Measurements from ENCODE around the gene MAD1L1.
"Not testable (repeated sequence)": the region's sequence is repeated elsewhere in the genome, so short reads cannot be mapped to it uniquely, and the experiment has no call there.

MAD1L1 gene

DNA sequence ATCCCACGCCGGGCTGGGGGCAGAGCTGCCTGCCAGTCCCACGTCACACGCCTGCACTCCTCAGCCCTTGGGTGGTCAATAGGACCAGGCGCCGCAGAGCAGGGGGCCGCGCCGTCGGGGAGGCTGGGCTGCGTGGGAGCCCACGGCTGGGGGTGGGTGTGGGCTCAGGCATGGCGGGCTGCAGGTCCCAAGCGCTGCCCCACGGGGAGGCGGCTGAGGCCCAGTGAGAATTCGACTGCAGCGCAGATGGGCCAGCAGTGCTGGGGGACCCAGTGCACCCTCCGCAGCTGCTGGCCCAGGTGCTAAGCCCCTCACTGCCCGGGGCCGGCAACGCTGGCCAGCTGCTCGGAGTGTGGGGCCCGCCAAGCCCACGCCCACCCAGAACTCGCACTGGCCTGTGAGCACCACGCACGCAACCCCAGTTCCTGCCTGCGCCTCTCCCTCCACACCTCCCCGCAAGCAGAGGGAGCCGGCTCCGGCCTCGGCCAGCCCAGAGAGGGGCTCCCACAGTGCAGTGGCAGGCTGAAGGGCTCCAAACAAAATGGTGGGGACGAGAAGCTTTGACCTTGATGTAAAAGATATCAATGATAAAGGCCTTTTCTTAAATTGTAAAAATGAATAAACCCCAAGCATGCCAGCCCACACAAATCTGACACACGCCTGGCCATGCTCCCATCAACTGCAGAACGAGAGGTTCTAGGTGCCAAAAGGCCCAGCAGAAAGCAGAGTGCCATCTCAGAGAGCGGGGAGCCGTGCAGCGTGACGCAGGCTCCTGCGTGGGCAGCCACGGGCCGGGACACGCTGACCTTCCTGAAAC is 255.5 kb downstream of the MAD1L1 start:
- no peak for DNase-seq

DNA sequence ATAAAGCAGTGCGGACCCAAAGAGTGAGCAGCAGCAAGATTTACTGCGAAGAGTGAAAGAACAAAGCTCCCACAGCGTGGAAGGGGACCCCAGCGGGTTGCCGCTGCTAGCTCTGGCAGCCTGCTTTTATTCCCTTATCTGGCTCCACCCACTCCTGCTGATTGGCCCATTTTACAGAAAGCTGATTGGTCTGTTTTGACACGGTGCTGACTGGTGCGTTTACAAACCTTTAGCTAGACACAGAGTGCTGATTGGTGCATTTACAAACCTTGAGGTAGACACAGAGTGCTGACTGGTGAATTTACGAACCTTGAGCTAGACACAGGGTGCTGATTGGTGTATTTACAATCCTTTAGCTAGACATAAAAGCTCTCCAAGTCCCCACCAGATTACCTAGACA is 256.2 kb downstream of the MAD1L1 start:
- DNase-seq = not testable (repeated sequence)

DNA sequence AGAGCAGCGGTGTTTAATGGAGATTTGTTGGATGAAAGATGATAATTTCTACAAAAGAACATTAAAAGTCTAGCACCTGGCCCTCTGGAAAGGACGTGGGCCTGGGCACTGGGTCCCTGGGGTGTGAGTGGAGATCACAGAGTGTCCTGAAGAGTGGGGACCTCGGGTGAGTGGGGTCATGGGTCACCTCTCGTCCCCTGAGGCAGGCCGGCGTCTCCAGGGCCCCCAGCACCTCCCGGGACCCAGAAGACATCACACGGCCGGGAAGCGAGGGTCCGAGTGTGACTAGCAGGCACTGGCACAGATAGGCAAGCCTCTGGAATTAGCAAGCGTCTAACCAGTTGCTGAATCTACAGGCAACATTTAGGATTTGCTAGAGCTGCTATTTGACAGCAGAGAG is 257.2 kb downstream of the MAD1L1 start:
- DNase-seq = no peak

DNA sequence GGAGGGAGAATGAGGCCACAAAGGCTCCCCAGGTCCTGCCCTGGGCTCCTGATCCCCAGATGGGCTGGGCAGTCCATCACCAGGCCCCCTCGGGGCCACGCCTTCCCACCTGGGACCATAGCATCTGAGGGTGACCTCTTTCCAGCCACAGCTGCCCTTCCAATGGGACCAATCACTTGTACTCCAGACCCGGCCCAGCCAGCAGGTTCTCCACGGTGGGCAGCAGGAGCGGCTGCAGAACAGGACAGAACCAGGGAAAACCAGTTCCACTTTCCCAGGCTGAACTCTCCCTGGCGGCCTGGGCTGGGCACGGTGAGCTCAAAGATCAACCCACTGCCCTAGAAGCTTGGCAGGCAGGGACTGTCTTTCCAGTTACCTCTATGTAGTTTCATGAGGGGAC is 257.6 kb downstream of the MAD1L1 start:
- no peak for DNase-seq

DNA sequence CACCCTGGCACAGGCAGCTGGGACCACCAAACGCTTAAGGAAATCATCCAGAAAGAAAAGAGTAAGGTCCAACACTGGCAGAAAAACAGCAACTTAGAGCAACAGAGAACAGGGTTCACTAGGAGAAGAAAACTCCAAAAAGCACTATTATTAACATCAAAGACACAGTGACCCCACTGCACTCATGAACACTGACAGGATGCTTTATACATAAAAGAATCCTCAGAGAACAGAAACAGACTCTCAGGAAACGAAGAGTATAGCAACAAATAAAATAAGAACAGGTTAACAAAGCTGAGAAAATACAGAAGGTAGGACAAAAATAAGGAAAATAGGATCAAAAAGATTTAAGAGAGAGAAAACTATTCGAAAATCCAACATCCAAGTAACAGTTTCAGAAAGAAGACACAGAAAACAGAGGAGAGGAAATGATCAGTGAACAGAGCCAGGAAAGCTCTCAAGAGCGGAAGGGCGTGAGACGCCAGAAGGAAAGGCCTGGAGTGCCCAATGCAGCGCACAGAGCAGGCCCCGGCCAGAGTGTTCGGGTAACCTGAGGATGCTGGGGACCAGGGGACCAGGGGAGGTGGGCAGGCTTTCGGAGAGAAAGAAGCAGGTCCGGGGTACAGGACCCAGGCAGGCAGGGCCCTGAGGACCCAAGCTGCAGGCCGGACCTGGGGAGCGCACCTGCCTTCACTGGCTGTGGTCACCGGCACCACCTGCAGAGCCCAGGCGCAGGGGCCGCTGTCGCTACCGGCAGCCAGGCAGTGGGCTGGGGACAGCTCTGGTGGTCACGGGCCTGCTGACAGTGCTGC is 258.2 kb downstream of the MAD1L1 start:
- DNase-seq = no peak

DNA sequence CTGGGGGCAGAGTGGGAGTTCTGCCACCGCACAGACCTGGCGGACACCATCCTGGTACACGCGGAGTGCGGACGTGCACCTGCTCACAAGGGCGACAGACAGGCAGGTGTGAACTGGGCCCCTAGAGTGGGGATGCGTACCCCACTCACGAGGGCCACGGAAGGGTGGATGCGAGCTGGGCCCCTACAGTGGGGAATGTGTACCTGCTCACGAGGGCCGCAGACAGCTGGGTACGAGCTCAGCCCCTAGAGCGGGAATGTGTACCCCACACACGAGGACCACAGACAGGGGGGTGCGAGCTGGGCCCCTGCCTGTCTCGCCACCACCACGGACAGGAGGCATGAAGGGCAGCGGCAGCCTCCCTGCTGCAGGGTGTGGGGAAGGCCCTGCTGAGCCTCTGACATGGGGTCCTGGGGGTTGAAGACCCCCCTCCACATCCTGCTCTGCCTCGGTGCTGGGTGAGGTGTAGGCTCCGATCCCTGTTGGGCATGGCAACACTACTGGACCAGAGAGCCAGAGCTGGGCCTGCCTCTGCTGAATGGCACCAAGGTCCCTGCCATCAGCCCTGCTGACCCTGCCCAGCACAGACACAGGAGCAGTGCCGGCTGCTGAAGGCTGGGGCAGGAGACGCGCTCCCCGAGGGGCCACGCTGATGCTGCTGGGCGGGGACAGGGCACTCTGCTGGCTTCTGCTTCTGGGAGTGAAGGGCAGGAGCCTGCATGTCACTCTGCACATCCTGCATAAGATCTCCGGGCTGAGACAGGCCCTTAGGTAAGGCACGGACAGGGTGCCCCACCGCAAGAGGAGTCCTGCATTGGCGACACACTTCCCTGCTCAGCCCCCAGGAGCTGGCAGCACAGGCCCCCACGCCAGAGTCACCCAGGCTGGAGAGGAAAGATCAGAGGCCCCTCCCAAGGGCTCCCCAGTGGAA is 259.2 kb downstream of the MAD1L1 start:
- no peak for DNase-seq

DNA sequence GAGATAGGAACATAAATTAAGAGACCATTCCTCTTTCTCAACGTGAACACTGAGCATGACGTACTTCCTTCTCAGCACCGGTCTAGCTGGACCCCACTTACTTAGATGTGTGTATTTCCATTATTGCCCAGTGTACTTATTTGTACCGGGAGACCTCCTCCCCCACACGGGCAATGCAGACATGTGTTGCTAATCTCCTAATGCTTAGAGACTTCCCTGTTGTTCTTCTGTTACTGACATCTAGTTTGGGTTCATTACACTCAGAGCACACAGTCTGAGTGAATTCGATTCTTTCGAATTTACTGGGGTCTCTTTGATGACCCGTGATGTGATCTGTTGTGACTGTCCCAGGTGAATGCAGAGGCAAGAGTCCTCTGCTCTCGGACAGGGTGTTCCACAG is 260.0 kb downstream of the MAD1L1 start:
- DNase-seq = no peak

DNA sequence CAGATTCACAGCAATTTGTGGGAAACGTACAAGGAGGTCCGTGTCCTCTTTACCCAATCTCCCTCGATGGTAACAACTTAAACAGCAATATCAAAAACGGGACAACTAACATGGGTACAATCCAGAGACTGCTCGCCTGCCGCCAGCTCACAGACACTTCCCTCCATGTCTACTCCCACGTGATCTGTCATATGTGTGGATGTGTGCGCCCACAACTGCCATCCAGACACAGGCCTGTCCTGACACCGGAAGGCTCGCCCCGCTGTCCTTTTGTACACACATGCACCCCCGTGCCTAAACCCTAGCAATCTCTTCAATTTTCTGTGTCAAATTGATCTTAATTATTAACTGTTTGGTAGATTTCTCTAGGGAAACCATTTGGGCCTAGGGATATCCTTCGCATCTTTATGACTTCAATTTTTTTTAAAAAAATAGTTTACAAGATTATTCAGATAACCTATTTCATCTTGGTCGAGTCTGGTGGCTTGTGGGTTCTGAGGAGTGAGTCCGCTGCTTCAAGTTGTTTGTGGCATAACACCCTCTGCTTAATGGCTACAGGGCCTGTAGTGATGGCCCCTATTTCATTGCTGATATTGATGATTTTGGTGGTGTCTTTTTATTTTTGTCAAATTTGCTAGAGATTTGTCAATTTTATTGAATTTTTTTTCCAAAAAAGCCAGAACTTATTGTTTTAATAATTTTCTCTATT is 260.6 kb downstream of the MAD1L1 start:
- DNase-seq = no peak

DNA sequence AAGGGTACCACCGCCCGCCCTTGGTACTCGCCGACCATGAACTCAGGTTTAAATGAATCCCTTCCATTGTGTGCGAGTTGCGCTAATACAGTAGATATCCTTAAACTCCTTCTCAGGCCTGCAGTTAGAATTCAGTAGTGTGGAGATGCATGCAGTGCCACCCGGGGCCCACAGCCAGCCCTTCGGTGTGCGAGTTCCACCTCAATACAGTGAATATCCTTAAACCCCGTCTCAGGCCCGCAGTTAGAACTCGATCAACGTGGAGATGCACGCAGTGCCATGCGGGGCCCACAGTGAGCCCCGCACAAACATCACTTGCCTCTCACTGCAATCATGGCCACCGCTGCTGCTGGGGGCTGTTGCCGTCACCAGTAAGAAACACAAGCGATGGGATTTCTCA is 261.9 kb downstream of the MAD1L1 start:
- no peak for DNase-seq

DNA sequence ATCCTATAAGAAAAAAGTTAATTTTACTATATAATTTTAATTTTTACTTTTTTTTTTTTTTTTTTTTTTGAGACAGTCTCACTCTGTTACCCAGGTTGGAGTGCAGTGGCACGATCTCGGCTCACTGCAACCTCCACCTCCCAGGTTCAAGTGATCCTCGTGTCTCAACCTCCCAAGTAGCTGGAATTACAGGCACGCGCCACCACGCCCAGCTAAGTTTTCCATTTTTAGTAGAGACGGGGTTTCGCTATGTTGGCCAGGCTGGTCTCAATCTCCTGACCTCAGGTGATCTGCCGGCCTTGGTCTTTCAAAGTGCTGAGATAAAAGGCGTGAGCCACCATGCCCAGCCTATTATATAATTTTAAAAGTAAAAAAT is 262.5 kb downstream of the MAD1L1 start:
- DNase-seq = not testable (repeated sequence)

DNA sequence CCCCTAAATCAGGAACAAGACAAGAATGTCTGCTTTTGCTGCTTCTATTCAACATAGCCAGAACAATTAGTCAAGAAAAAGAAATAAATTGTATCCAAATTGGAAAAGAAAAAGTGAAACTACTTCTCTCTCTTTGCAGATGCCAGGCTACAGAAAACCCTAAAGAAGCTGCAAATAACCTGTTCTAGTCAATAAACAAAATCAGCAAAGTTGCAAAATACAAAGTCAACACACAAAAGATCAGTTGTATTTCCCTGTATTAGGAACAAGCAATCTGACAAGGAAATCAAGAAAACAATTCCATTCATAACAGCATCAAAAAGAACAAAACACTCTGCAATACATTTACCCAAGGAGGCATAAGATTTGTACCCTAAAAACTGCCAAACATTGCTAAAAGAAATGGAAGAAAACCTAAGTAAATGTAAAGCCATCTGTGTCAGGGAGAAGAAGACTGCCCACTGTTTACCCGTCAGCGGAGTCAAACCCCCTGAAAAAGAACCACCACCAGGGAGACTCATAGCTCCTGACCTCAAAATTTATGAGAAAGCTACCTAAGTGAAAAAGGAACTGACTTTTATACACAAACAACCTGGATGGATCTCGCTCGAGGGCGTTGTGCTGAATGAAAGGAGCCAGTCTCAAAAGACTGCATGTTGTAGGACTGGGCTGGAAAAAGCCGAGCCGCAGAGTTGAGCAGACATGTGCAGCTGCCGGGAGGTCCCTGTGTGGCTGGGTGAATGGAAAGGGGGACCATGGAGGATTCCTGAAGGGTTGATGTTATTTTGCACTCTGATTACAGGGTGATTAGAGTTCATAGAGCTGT is 263.1 kb downstream of the MAD1L1 start:
- DNase-seq = no peak

DNA sequence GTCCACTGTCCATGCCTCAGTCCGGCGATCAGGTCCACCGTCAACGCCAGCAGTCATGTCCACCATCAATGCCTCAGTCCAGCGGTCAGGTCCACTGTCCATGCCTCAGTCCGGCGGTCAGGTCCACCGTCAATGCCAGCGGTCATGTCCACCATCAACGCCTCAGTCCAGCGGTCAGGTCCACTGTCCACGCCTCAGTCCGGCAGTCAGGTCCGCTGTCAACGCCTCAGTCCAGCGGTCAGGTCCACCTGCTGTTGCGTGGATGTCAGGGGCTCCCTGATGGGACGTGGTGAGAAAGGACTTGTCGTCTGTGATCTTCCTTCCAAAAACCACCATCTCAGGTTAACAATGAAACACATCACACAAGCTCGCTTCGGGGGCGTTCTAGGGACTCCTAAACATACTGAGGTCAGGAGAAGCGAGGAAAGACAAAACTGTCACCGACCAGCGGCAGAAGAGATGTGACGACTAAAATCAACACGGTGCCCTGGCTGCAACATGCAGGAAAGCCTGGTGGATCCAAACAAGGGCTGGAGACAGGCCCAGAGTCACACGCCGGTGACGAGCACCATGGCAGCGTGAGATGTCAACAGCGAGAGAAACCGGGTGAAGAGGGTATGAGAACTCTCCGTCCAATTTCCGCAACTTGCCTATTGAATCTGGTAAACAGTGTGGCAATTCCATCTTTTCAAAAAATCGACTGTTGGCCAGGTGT is 264.2 kb downstream of the MAD1L1 start:
- no peak for DNase-seq

DNA sequence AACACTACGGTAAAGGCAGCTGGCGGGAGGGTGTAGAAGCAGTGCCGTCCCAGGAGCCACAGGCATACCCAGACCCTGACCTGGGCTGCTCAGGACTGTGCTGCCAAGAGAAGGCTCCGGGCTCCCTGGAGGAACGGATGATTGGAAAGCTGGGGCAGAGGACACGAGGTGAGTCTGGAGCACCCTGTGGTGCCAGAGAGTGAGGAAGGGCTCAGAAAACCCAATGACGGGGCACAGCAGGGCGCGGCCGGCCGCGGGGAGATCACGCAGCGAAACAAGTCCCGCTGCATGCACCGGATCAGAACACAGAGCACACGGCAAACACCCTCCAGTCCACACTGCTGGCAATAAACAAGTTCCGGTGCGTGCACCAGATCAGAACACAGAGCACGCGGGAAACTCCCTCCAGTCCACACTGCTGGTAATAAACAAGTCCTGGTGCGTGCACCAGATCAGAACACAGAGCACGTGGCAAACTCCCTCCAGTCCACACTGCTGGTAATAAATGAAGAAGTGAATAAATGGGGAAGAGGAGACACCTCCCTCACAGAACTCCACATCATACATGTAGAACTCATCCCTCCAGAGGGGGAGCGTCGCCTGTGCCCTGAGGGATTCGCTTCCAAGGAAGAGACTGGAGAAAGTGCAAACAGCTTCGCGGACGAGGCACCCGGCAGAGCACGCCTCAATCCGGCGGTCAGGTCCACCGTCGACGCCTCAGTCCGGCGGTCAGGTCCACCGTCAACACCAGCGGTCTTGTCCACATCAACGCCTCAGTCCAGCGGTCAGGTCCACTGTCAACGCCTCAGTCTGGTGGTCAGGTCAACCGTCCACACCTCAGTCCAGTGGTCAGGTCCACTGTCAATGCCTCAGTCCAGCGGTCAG is 265.0 kb downstream of the MAD1L1 start:
- DNase-seq = no peak

DNA sequence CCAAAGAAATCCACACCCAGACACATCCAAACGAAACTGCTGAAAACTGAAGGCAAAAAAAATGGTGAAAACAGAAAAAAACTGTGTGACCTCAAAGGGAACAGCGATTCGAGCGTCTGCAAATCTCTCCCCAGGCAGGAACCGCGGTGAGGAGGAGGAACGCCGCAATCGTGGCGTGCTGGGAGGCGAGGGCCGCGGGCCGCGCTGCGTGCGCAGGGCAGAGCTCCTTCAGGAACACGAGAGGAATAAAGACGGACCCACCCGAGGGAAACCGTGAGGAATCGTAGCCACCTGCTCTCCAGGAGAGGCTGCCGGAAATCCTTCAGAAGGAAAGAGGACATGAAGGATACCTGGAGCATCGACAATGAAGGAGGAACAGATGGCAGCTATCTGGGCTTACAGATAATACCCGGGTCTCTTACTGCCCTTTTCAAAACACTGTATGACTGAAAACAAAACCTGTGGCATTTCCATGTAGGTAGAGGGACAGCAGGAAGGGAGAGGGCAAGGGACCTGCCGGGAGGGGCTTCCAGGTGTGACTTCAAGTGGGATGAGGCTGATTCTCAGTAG is 266.0 kb downstream of the MAD1L1 start:
- peak; percentile 75 for DNase-seq

DNA sequence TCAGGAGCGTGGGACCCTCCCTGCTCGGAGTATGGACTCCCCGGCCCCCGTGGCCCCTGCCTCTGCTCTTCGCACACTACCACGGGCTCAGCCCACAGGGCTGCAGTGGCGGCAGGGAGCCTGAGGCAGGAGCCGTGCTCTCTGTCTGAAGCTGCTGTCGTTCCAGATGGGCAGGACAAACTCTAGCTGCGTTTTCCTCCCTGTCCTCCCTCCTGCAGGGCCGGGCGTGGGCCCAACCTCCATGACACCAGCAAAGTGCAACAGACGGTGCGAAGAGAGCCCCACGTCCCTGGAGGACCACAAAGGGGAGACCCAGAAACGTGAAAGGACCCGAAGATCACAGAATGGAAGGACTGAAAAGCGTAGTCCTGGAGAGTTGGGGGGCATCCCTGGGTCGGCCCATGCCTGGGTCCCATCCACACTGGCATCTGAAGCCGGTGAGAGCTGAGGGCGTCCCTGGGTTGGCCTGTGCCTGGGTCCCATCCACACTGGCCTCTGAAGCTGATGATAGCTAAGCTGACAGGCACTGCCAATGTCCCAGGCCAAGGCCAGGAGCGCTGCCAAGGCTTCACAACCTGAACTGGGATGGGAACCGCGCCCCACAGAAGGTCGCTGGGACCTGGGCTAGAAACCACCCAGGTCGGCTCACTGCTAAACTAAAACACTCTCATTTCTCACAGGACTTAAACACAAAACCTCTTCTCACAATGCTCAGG is 267.0 kb downstream of the MAD1L1 start:
- DNase-seq = no peak

DNA sequence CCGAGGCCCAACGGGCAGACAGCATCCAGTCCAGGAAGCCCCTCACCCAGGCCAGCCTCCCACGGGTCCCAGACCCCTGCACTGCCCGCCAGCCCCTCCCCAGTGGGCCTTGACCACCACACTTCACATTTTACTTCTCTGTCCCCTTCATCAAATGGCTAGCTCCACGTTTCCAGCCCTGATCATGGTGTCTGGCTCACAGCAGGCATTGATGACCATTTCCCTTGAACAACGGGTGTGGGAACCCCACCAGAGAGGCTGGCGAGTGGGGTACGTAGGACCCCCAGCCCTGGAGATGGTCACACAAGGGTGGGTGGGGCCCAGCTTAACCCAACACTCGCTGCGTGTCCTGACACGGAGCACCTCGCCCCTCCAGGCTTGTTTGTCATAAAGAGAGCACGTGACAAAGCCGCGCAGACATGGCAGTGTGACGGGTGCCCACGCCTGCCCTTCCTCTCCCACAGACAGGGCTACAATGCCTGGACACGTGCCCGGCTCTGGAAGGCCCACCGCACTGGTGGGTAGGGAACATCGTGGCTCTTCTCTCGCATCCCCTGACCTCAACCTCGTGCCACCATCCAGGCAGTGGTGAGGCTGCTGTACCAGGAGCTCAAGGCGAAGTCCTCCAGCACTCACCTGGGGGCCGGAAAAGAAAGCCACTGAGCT is 267.7 kb downstream of the MAD1L1 start:
- DNase-seq = no peak

DNA sequence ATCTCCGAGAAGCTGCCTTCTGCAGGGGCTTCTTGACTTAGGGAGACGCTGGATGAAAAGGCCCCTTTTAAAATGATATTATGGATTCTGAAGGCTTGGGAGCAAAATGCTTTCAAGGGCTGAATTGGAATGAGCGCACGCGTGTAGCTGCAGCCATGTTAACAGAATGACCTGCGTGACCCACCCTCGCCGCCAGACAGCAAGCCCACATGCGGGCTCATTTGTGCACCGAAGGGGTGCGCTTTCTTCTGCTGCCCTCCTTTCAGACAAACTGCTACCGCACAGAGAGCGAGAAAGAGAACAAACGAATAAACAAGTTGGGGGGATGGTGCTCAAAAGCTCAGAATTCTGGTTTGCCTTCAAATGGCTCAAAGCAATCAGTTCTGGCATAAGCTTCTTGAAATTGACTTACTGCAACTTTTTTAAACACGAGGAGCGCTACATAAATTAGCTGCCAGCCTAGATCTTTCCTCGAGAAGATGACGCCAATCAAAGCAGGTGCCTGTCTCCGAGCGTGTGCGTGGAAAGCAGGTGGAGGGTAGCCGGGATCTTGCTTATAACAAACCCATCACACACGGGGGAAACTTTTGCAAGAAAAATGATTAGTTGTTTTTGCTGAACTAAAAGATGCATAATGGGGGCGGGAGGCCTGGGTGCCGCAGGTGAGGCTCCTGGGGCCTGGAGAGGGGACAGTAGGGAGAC is 268.4 kb downstream of the MAD1L1 start:
- DNase-seq = no peak

DNA sequence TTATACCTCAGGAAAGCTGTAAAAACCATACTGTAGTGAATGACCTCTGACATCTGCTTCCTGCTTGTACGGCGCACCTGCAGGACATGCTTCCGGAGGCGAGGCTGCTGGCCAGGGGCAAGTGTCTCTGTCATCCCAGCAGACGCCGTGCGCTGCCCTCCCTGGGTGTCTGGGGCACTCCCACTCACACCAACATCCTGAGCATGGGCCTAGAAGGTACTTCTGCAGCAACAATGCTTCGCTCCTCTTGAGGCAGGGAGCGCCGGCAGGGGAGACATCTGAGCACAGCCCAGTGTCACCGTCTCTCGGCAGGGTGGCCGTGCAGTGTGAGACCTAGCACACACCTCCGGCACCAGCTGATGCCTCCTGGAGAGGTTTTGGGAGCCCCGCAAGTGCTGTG is 269.2 kb downstream of the MAD1L1 start:
- DNase-seq = no peak
